IMR-90 (cell line): ENCODE results near the gene DPYD. TPM values are rescaled to one million over a fixed set of nuclear protein-coding genes. Genes with fewer than 3 reads are reported as not detected.

ENCODE experiments used
- ATAC-seq: fragments of 200-7000 bp; cut with Tn5 transposase; 2 replicates; pipeline ENCODE4 v1.9.1; 2020; ENCODE audit warnings: low read depth, mild to moderate bottlenecking, moderate library complexity
- BruUV-seq: library from RNA; stranded (reverse); fragments of 400-500 nt; replicated peaks from 2 replicates; lab custom pipeline; 2021; lab: Mats Ljungman, UMichigan
- CTCF ChIA-PET: fragments of 300-600 bp; formaldehyde crosslinking; extraction: SDS; loops from one replicate; lab custom pipeline; 2021; ENCODE audit warnings: antibody characterized with exemption; lab: Yijun Ruan, JAX
- POLR2A ChIA-PET: fragments of 300-600 bp; sonication (Branson Sonifier 250); formaldehyde crosslinking; loops from one replicate; lab custom pipeline; 2022; ENCODE audit warnings: antibody characterized with exemption; ENCODE audit not compliant: unreplicated experiment; lab: Charles Lee
- DNase-seq: peaks from one replicate; pipeline ENCODE4 v3.0.0; 2013
- H2AFZ ChIP-seq: replicated peaks from 2 replicates; pipeline ENCODE3; 2013; ENCODE audit warnings: low read length, mild to moderate bottlenecking; ENCODE audit not compliant: poor library complexity
- H2AK5ac ChIP-seq: 2 replicates; pipeline ENCODE4 v1.6.1; 2013; ENCODE audit warnings: low read depth, low read length, inconsistent platforms
- H2AK9ac ChIP-seq: replicated peaks from 2 replicates; pipeline ENCODE3; 2013; ENCODE audit warnings: mild to moderate bottlenecking, low read depth, low read length, moderate library complexity; ENCODE audit not compliant: poor library complexity
- H2BK120ac ChIP-seq: 2 replicates; pipeline ENCODE4 v1.6.1; 2013; ENCODE audit warnings: low read depth, low read length, inconsistent platforms
- H2BK15ac ChIP-seq: 3 replicates; pipeline ENCODE4 v1.6.1; 2013; ENCODE audit warnings: low read depth, low read length, inconsistent platforms
- H2BK20ac ChIP-seq: 2 replicates; pipeline ENCODE4 v1.6.1; 2013; ENCODE audit warnings: low read depth, mild to moderate bottlenecking, inconsistent platforms, low read length, moderate library complexity
- H2BK5ac ChIP-seq: 2 replicates; pipeline ENCODE4 v1.6.1; 2013; ENCODE audit warnings: mild to moderate bottlenecking, low read depth, low read length, inconsistent platforms; ENCODE audit not compliant: poor library complexity, severe bottlenecking
- H3K14ac ChIP-seq: replicated peaks from 2 replicates; pipeline ENCODE4 v1.6.1; 2013; ENCODE audit warnings: low read depth, low read length, inconsistent platforms
- H3K18ac ChIP-seq: 2 replicates; pipeline ENCODE4 v1.6.1; 2013; ENCODE audit warnings: low read depth, low read length, control low read depth
- H3K23ac ChIP-seq: 2 replicates; pipeline ENCODE4 v1.6.1; 2013; ENCODE audit warnings: low read depth, low read length, inconsistent platforms
- H3K27ac ChIP-seq: 2 replicates; pipeline ENCODE4 v1.5.1; 2013; ENCODE audit warnings: mild to moderate bottlenecking, control low read depth, low read length; ENCODE audit not compliant: insufficient read depth
- H3K27me3 ChIP-seq: 2 replicates; pipeline ENCODE4 v1.6.1; 2013; ENCODE audit warnings: low read length; ENCODE audit not compliant: control insufficient read depth, insufficient read depth
- H3K36me3 ChIP-seq: 2 replicates; pipeline ENCODE4 v1.6.1; 2013; ENCODE audit warnings: low read length, mixed read lengths; ENCODE audit not compliant: control insufficient read depth, insufficient read depth
- H3K4ac ChIP-seq: 2 replicates; pipeline ENCODE4 v1.6.1; 2013; ENCODE audit warnings: low read depth, low read length, inconsistent platforms
- H3K4me1 ChIP-seq: 2 replicates; pipeline ENCODE4 v1.6.1; 2013; ENCODE audit warnings: low read length, mixed read lengths; ENCODE audit not compliant: control insufficient read depth, insufficient read depth
- H3K4me2 ChIP-seq: 2 replicates; pipeline ENCODE4 v1.6.1; 2013; ENCODE audit warnings: low read depth, mild to moderate bottlenecking, control low read depth, low read length, moderate library complexity
- H3K4me3 ChIP-seq: 2 replicates; pipeline ENCODE4 v1.5.1; 2013; ENCODE audit warnings: low read depth, mild to moderate bottlenecking, control low read depth, low read length, moderate library complexity; ENCODE audit not compliant: insufficient read depth
- H3K56ac ChIP-seq: 2 replicates; pipeline ENCODE4 v1.6.1; 2013; ENCODE audit warnings: low read length, inconsistent platforms; ENCODE audit not compliant: insufficient read depth; ENCODE audit errors: extremely low read depth
- H3K79me1 ChIP-seq, 2 experiments: 2 replicates each; pipeline ENCODE4 v1.6.1; 2013; ENCODE audit warnings: low read length in 2 of 2, inconsistent platforms in 1 of 2, low read depth in 1 of 2
- H3K9ac ChIP-seq: 2 replicates; pipeline ENCODE4 v1.6.1; 2013; ENCODE audit warnings: low read depth, low read length, control low read depth
- H3K9me1 ChIP-seq: 2 replicates; pipeline ENCODE4 v1.6.1; 2013; ENCODE audit warnings: low read length, inconsistent platforms; ENCODE audit not compliant: insufficient read depth
- H3K9me3 ChIP-seq: 2 replicates; pipeline ENCODE4 v1.6.1; 2013; ENCODE audit warnings: low read length; ENCODE audit not compliant: control insufficient read depth, insufficient read depth
- H4K20me1 ChIP-seq: 2 replicates; pipeline ENCODE4 v1.6.1; 2013; ENCODE audit warnings: low read length, inconsistent platforms; ENCODE audit not compliant: insufficient read depth
- H4K5ac ChIP-seq: 2 replicates; pipeline ENCODE4 v1.6.1; 2013; ENCODE audit warnings: mild to moderate bottlenecking, low read depth, low read length, control low read depth
- H4K8ac ChIP-seq, 2 experiments: 2 replicates each; pipeline ENCODE4 v1.6.1; 2013; ENCODE audit warnings: low read depth in 2 of 2, low read length in 2 of 2, control low read depth in 1 of 2, inconsistent platforms in 1 of 2
- H4K91ac ChIP-seq: 2 replicates; pipeline ENCODE4 v1.6.1; 2013; ENCODE audit warnings: low read depth, low read length, inconsistent platforms; ENCODE audit not compliant: insufficient read depth
- RFX5 ChIP-seq: IDR thresholded peaks from 2 replicates; pipeline ENCODE4 v1.8.0; 2012; ENCODE audit warnings: low read depth, mild to moderate bottlenecking, low read length, moderate library complexity
- WGBS, 2 experiments: methylation state at CpG; one replicate each; pipeline versions ENCODE4 v1.1.5 to v1.1.7; 2013; ENCODE audit warnings: missing lambda C conversion rate in 2 of 2; ENCODE audit not compliant: insufficient read length in 1 of 2; ENCODE audit errors: extremely low coverage in 2 of 2; 5-methylcytosine and 5-hydroxymethylcytosine counted together
- dilution Hi-C: fragments of 300-500 bp; cut with HindIII; formaldehyde crosslinking; loops from one replicate; pipeline ENCODE4 v1.14.3; 2018; ENCODE audit warnings: low sequenced_read_pairs; ENCODE audit not compliant: unreplicated experiment
- in situ Hi-C: fragments of 300-500 bp; cut with MboI; formaldehyde crosslinking; loops from 3 replicates; pipeline ENCODE4 v1.14.3; 2019; ENCODE audit warnings: low sequenced_read_pairs, inconsistent platforms, mixed read lengths
- intact Hi-C: fragments of 100-400 bp; cut with micrococcal nuclease; formaldehyde crosslinking; loops from 2 replicates; pipeline ENCODE4 v1.10.0; 2022
- polyA plus RNA-seq, 3 experiments: library from polyadenylated mRNA; depleted of rRNA; stranded (reverse); fragments of >200 nt; gene quantifications; 2 replicates each; pipeline ENCODE4 v1.2.3, GENCODE V29; 2012; ENCODE audit warnings: low replicate concordance in 1 of 3
- total RNA-seq: library from RNA; depleted of rRNA; stranded (reverse); fragments of >200 nt; gene quantifications from 2 replicates; pipeline ENCODE4 v1.2.3, GENCODE V29; 2012

DPYD gene
- total and polyA plus RNA-seq, 2 of the 4 experiments (the other 2 are of a cell fraction): 9.3 to 47.3 TPM

GRCh38 chr1:97660431-97661105 is 260.3 kb downstream of the DPYD start:
- no peak overlapping the region for H3K23ac ChIP-seq
- no peak overlapping the region for H3K56ac ChIP-seq
- H4K8ac ChIP-seq: no peak overlapping the region
- no CpG with 5 or more reads among the region's 2 CpGs for WGBS, 2 experiments
- H2BK15ac ChIP-seq: no peak overlapping the region
- POLR2A ChIA-PET: no interaction called here
- no peak overlapping the region for H3K14ac ChIP-seq
- H3K4me1 ChIP-seq: no peaks in the 10 kb centered on the region
- H3K4me2 ChIP-seq: no peak overlapping the region
- H2BK5ac ChIP-seq: no peak overlapping the region
- no peak overlapping the region for H2BK20ac ChIP-seq
- H3K9me1 ChIP-seq: no peaks in the 10 kb centered on the region
- dilution Hi-C loops: no loop called here
- no TSS peak for BruUV-seq
- no peak overlapping the region for H3K4ac ChIP-seq
- H3K36me3 ChIP-seq: no peaks in the 10 kb centered on the region
- no peak overlapping the region for H2BK120ac ChIP-seq
- DNase-seq: no peak
- H2AK5ac ChIP-seq: no peak overlapping the region
- H3K27ac ChIP-seq: no peak overlapping the region
- H2AFZ ChIP-seq: no peak overlapping the region
- no peak overlapping the region for H3K18ac ChIP-seq
- no peak overlapping the region for H4K5ac ChIP-seq
- H3K27me3 ChIP-seq: no peaks in the 10 kb centered on the region
- in situ Hi-C loops: no loop called here
- intact Hi-C loops: loop anchor here (10.0 kb wide), 1 partner anchor 356 kb away; no protein-coding TSS in a partner anchor
- CTCF ChIA-PET: no interaction called here
- H4K20me1 ChIP-seq: no peaks in the 10 kb centered on the region
- H3K4me3 ChIP-seq: no peak overlapping the region
- no peak for ATAC-seq
- no peak overlapping the region for H4K91ac ChIP-seq
- TF ChIP-seq RFX5: no peak
- H2AK9ac ChIP-seq: no peak overlapping the region
- H3K79me1 ChIP-seq: no peaks in the 10 kb centered on the region
- no peaks in the 10 kb centered on the region for H3K9me3 ChIP-seq
- no peak overlapping the region for H3K9ac ChIP-seq
